ENCODE results near the gene P2RY1. TPM values are rescaled to one million over a fixed set of nuclear protein-coding genes. Genes with fewer than 3 reads are reported as not detected.
"Not testable (repeated sequence)": the region's sequence is repeated elsewhere in the genome, so short reads cannot be mapped to it uniquely, and the experiment has no call there.

The P2RY1 gene
- total RNA-seq, 1 donor from 2014 or later, result 10.1 TPM

GRCh38 chr3:152834191-152834775 lies 648 bp upstream of the P2RY1 start:
- ATAC-seq, result peak; percentile 57
- no peak for DNase-seq (ENCODE audit: missing footprints)
- intact Hi-C loops (cut with DNase I), result no loop called here

- peak; percentile 3 for ATAC-seq
- intact Hi-C loops (cut with DNase I), result loop anchor here (5.0 kb wide), 2 partner anchors 72 to 102 kb away; no protein-coding TSS in a partner anchor
- peak; percentile 55 for DNase-seq (ENCODE audit: missing footprints)
Observed at GRCh38 chr3:152835601-152836102, 721 bp downstream of the P2RY1 start.

- intact Hi-C loops (cut with DNase I), result loop anchor here (5.0 kb wide), 2 partner anchors 71 to 101 kb away; no protein-coding TSS in a partner anchor
Observed at GRCh38 chr3:152836269-152836668, 1.3 kb downstream of the P2RY1 start.

GRCh38 chr3:152839511-152839910 lies 4.6 kb downstream of the P2RY1 start:
- intact Hi-C loops (cut with DNase I), result loop anchor here (5.0 kb wide), 2 partner anchors 68 to 98 kb away; no protein-coding TSS in a partner anchor
- ATAC-seq (no peak), DNase-seq (ENCODE audit: missing footprints) (no peak)

More at GRCh38 chr3:152836269-152836668, 1.3 kb downstream of the P2RY1 start:
- DNase-seq (ENCODE audit: missing footprints), result no peak
- no peak for ATAC-seq

GRCh38 chr3:152841131-152841530 lies 6.2 kb downstream of the P2RY1 start:
- intact Hi-C loops (cut with DNase I), result no loop called here
- ATAC-seq (peak; percentile 59), DNase-seq (ENCODE audit: missing footprints) (no peak)

- intact Hi-C loops (cut with DNase I), result no loop called here
- DNase-seq (ENCODE audit: missing footprints) (no peak), ATAC-seq (no peak)
Observed at GRCh38 chr3:152842413-152842812, 7.5 kb downstream of the P2RY1 start.

GRCh38 chr3:152843955-152844354 lies 9.0 kb downstream of the P2RY1 start:
- intact Hi-C loops (cut with DNase I), result no loop called here

GRCh38 chr3:152846572-152847202 lies 11.8 kb downstream of the P2RY1 start:
- DNase-seq (ENCODE audit: missing footprints); intact Hi-C loops (cut with DNase I); ATAC-seq: not testable (repeated sequence)

More at GRCh38 chr3:152843955-152844354, 9.0 kb downstream of the P2RY1 start:
- ATAC-seq (no peak), DNase-seq (ENCODE audit: missing footprints) (no peak)

- ATAC-seq; DNase-seq (ENCODE audit: missing footprints); intact Hi-C loops (cut with DNase I): not testable (repeated sequence)
Observed at GRCh38 chr3:152847599-152847998, 12.7 kb downstream of the P2RY1 start.

- ATAC-seq (no peak), DNase-seq (ENCODE audit: missing footprints) (no peak)
- intact Hi-C loops (cut with DNase I), result no loop called here
Observed at GRCh38 chr3:152849996-152850578, 15.2 kb downstream of the P2RY1 start.

- intact Hi-C loops (cut with DNase I), result no loop called here
- no peak for ATAC-seq
- no peak for DNase-seq (ENCODE audit: missing footprints)
Observed at GRCh38 chr3:152853196-152853595, 18.3 kb downstream of the P2RY1 start.

GRCh38 chr3:152857082-152857481 lies 22.2 kb downstream of the P2RY1 start:
- ATAC-seq (peak; percentile 63), DNase-seq (ENCODE audit: missing footprints) (no peak)
- intact Hi-C loops (cut with DNase I), result no loop called here

GRCh38 chr3:152858170-152858800 lies 23.4 kb downstream of the P2RY1 start:
- DNase-seq (ENCODE audit: missing footprints) (no peak), ATAC-seq (peak; percentile 80)
- intact Hi-C loops (cut with DNase I), result no loop called here

GRCh38 chr3:152860736-152861135 lies 25.8 kb downstream of the P2RY1 start:
- no peak for DNase-seq (ENCODE audit: missing footprints)
- intact Hi-C loops (cut with DNase I), result no loop called here
- ATAC-seq, result no peak

GRCh38 chr3:152865668-152866245 lies 30.8 kb downstream of the P2RY1 start:
- ATAC-seq (no peak), DNase-seq (ENCODE audit: missing footprints) (no peak)
- intact Hi-C loops (cut with DNase I), result no loop called here

- ATAC-seq, result no peak
- DNase-seq (ENCODE audit: missing footprints), result no peak
- intact Hi-C loops (cut with DNase I), result no loop called here
Observed at GRCh38 chr3:152870027-152870426, 35.1 kb downstream of the P2RY1 start.

GRCh38 chr3:152873314-152873713 lies 38.4 kb downstream of the P2RY1 start:
- ATAC-seq; DNase-seq (ENCODE audit: missing footprints); intact Hi-C loops (cut with DNase I): not testable (repeated sequence)

- ATAC-seq, result no peak
- DNase-seq (ENCODE audit: missing footprints), result no peak
- intact Hi-C loops (cut with DNase I), result no loop called here
Observed at GRCh38 chr3:152874896-152875749, 40.2 kb downstream of the P2RY1 start.

Data from Right ventricle myocardium inferior (tissue), 1 donor.